ENCODE data around the gene FRZB. TPM values are rescaled to one million over a fixed set of nuclear protein-coding genes. Genes with fewer than 3 reads are reported as not detected.
"Not testable (repeated sequence)": the region's sequence is repeated elsewhere in the genome, so short reads cannot be mapped to it uniquely, and the experiment has no call there.

Gene FRZB
- total RNA-seq, 1 donor from 2014 or later: 90.8 TPM

DNA sequence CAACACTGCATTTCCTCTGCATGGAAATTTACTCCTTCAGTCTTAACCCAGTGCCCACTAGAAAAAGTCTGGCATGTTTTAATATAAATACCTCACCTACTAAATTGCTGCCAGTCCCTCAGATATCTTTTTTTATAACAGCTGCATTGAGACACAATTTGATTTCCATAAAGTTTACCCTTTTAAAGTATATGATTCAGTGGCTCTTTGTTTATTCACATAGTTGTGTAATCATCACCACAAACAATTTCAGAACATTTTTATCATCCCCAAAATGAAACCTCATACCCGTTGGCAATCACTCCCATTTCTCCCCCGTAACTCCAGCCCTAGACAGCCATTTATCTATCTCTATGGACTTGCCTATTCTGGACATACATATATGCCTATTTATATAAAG, 17.0 kb upstream of the FRZB start:
- Mint-ChIP-seq H3K9me3 (ENCODE audit: unreplicated experiment) (no peaks in the 10 kb centered on the region), H3K4me1 (ENCODE audit: unreplicated experiment) (peaks cover 7% of the 10 kb centered on the region), H3K4me3 (ENCODE audit: unreplicated experiment) (no peak overlapping the region), H3K36me3 (ENCODE audit: low read depth, unreplicated experiment) (peaks cover 4% of the 10 kb centered on the region), H3K27ac (ENCODE audit: unreplicated experiment) (no peak overlapping the region), H3K27me3 (ENCODE audit: unreplicated experiment) (peaks cover 2% of the 10 kb centered on the region)
- TF ChIP-seq, protein P1, sequence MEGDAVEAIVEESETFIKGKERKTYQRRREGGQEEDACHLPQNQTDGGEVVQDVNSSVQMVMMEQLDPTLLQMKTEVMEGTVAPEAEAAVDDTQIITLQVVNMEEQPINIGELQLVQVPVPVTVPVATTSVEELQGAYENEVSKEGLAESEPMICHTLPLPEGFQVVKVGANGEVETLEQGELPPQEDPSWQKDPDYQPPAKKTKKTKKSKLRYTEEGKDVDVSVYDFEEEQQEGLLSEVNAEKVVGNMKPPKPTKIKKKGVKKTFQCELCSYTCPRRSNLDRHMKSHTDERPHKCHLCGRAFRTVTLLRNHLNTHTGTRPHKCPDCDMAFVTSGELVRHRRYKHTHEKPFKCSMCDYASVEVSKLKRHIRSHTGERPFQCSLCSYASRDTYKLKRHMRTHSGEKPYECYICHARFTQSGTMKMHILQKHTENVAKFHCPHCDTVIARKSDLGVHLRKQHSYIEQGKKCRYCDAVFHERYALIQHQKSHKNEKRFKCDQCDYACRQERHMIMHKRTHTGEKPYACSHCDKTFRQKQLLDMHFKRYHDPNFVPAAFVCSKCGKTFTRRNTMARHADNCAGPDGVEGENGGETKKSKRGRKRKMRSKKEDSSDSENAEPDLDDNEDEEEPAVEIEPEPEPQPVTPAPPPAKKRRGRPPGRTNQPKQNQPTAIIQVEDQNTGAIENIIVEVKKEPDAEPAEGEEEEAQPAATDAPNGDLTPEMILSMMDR (IDR thresholded peaks at IDR 0.05; ENCODE audit: unreplicated experiment): no peak
- DNase-seq (ENCODE audit: low spot score): no peak

GRCh38 chr2:182880100-182880499, 13.7 kb upstream of the FRZB start:
- not testable (repeated sequence) for H3K27me3 Mint-ChIP-seq (ENCODE audit: unreplicated experiment); DNase-seq (ENCODE audit: low spot score); H3K4me1 Mint-ChIP-seq (ENCODE audit: unreplicated experiment); H3K27ac Mint-ChIP-seq (ENCODE audit: unreplicated experiment); H3K9me3 Mint-ChIP-seq (ENCODE audit: unreplicated experiment); H3K4me3 Mint-ChIP-seq (ENCODE audit: unreplicated experiment); H3K36me3 Mint-ChIP-seq (ENCODE audit: low read depth, unreplicated experiment)

DNA sequence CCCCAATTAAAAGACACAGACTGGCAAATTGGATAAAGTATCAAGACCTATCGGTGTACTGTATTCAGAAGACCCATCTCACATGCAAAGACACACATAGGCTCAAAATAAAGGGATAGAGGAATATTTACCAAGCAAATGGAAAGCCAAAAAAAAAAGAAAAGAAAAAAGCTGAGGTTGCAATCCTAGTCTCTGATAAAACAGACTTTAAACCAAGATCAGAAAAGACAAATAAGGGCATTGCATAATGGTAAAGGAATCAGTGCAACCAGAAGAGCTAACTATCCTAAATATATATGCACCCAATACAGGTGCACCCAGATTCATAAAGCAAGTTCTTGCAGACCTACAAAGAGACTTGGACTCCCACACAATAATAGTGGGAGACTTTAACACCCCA, 10.2 kb upstream of the FRZB start:
- H3K9me3 Mint-ChIP-seq (ENCODE audit: unreplicated experiment); H3K27ac Mint-ChIP-seq (ENCODE audit: unreplicated experiment); DNase-seq (ENCODE audit: low spot score); H3K27me3 Mint-ChIP-seq (ENCODE audit: unreplicated experiment); H3K4me3 Mint-ChIP-seq (ENCODE audit: unreplicated experiment); H3K4me1 Mint-ChIP-seq (ENCODE audit: unreplicated experiment): not testable (repeated sequence)
- peaks cover 12% of the 10 kb centered on the region for H3K36me3 Mint-ChIP-seq (ENCODE audit: low read depth, unreplicated experiment)

GRCh38 chr2:182870227-182870626, 3.8 kb upstream of the FRZB start:
- DNase-seq (ENCODE audit: low spot score): peak; percentile 49
- H3K36me3 Mint-ChIP-seq (ENCODE audit: low read depth, unreplicated experiment): peaks cover 10% of the 10 kb centered on the region
- peaks cover 6% of the 10 kb centered on the region for H3K27me3 Mint-ChIP-seq (ENCODE audit: unreplicated experiment)
- no peak overlapping the region for H3K27ac Mint-ChIP-seq (ENCODE audit: unreplicated experiment)
- TF ChIP-seq, protein P1 (IDR thresholded peaks at IDR 0.05; ENCODE audit: unreplicated experiment): peak; percentile 56
- peaks cover 28% of the 10 kb centered on the region for H3K4me1 Mint-ChIP-seq (ENCODE audit: unreplicated experiment)
- H3K4me3 Mint-ChIP-seq (ENCODE audit: unreplicated experiment): no peak overlapping the region
- H3K9me3 Mint-ChIP-seq (ENCODE audit: unreplicated experiment): no peaks in the 10 kb centered on the region

GRCh38 chr2:182868054-182868796, 1.8 kb upstream of the FRZB start:
- no peaks in the 10 kb centered on the region for H3K9me3 Mint-ChIP-seq (ENCODE audit: unreplicated experiment)
- peak overlapping the region; percentile 82 for H3K27ac Mint-ChIP-seq (ENCODE audit: unreplicated experiment)
- DNase-seq (ENCODE audit: low spot score): no peak
- peaks cover 43% of the 10 kb centered on the region for H3K4me1 Mint-ChIP-seq (ENCODE audit: unreplicated experiment)
- peak overlapping the region; percentile 96 for H3K4me3 Mint-ChIP-seq (ENCODE audit: unreplicated experiment)
- peaks cover 16% of the 10 kb centered on the region for H3K36me3 Mint-ChIP-seq (ENCODE audit: low read depth, unreplicated experiment)
- TF ChIP-seq, protein P1 (IDR thresholded peaks at IDR 0.05; ENCODE audit: unreplicated experiment): no peak
- H3K27me3 Mint-ChIP-seq (ENCODE audit: unreplicated experiment): peaks cover 7% of the 10 kb centered on the region

DNA sequence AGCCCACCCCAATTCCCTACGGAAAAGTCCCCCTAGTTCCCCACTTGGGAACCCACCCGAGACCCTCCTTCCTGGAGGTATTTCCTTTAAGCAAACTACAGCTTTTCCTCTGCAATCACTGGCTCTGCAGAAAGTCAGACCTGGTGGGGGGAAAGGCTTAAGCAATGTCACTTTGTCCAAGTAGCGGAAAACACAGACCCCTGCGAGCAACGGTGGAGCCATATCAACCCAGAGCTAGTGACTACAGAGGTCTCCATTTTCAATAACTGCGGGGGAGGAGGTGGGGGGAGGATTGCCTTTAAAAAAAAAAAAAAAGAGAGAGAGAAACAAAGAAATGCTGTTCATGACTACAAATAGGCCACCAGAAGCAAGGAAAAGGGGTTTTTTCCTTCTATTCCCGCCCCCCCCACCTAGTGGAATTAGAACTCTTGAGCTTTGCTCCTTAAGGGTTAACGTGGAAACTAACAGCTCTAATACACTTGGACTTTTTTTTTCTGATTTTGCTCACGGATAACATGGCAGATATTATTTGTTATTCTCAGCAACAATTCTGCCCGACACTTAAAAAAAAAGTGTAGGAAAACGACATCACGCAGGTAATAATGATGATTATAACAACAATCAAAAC, 1.1 kb upstream of the FRZB start:
- Mint-ChIP-seq H3K27ac (ENCODE audit: unreplicated experiment) (peak overlapping the region; percentile 82), H3K27me3 (ENCODE audit: unreplicated experiment) (peaks cover 5% of the 10 kb centered on the region), H3K4me1 (ENCODE audit: unreplicated experiment) (peaks cover 43% of the 10 kb centered on the region), H3K36me3 (ENCODE audit: low read depth, unreplicated experiment) (peaks cover 12% of the 10 kb centered on the region), H3K9me3 (ENCODE audit: unreplicated experiment) (no peaks in the 10 kb centered on the region), H3K4me3 (ENCODE audit: unreplicated experiment) (peak overlapping the region; percentile 96)
- TF ChIP-seq, protein P1 (IDR thresholded peaks at IDR 0.05; ENCODE audit: unreplicated experiment): no peak
- DNase-seq (ENCODE audit: low spot score): no peak
